Tibial artery (tissue), 4 donors: ENCODE data around the gene PRRG4.

Experiments
- DNase-seq, 2 donors: peaks; one replicate each; pipeline ENCODE4 v3.0.0-alpha.2; 2019
- H3K27ac ChIP-seq, 2 donors: fragments of 200-600 bp; sonication (generic) in 1 of 2; 1 replicate in 1 of 2; 2 replicates in 1 of 2; pipeline ENCODE4 v1.5.1; 2018 to 2019; ENCODE audit warnings: mild to moderate bottlenecking in 1 of 2
- H3K27me3 ChIP-seq, 2 donors: fragments of 200-600 bp; sonication (generic) in 1 of 2; one replicate each; pipeline versions ENCODE4 v1.5.1 to v1.6.0; 2016 to 2019
- H3K36me3 ChIP-seq, 3 donors: fragments of 200-600 bp; sonication (generic) in 2 of 3; one replicate each; pipeline ENCODE4 v1.5.1; 2016 to 2019; ENCODE audit warnings: mild to moderate bottlenecking in 2 of 3
- H3K4me1 ChIP-seq, 4 donors: fragments of 200-600 bp; sonication (generic) in 2 of 4; 1 replicate in 3 of 4; 2 replicates in 1 of 4; pipeline ENCODE4 v1.5.1; 2016 to 2019
- H3K4me3 ChIP-seq, 2 donors: fragments of 200-600 bp; sonication (generic) in 1 of 2; 1 replicate in 1 of 2; 2 replicates in 1 of 2; pipeline ENCODE4 v1.5.1; 2018 to 2019; ENCODE audit warnings: mild to moderate bottlenecking in 2 of 2
- H3K9me3 ChIP-seq, 3 donors: fragments of 200-600 bp; sonication (generic) in 1 of 3; one replicate each; pipeline ENCODE4 v1.5.1; 2016 to 2019
- intact Hi-C: fragments of 100-400 bp; cut with DNase I; formaldehyde crosslinking; loops from one replicate; pipeline ENCODE4 v1.15.0; 2023; ENCODE audit warnings: low total_unique reads
- TF ChIP-seq, protein P1 (sequence below), 2 experiments: fragments of 200-600 bp in 1 of 2; fragments of 450-650 bp in 1 of 2; IDR thresholded peaks; one replicate each; pipeline ENCODE4 v1.5.1; 2017 to 2019; ENCODE audit warnings: antibody characterized with exemption in 2 of 2, mild to moderate bottlenecking in 1 of 2, moderate library complexity in 1 of 2

The PRRG4 gene

DNA sequence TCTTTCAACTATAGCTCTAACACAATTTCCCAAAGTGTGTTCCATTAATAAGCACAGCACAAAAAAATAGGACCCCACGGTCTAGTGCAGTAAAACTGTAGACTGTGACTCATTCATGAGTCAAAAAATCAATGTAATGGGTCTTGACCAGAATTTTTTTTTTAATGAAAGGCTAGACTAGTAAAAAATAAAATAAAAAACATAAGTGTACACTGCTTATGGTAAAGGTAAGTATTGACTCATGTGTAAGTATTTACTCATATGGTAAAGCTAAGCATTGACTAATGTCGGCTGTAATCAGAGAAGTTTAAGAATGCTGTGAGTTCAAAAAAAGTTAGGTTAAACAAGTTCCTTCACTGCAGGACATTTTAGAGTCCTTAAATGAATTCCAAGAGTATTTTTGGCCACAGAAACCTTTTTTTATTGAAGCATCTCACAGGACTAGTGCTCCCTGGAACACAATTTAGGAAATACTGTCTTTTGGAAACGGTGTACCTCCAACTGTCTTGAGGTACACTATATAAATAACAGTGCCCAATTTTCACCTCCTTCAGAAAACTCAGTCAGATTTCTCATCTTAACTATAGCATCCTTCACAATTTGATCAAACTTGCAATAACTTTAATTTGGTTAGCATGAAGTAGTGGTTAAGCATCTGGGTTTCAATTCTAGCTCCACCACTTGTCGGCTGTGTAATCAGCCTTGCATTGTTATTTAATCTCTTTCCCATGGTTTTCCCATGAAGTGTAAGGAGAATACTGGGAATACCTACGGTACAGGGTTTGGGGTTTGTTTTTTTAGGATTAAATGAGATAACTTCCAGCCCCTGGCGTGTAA is 37.4 kb upstream of the PRRG4 start:
- H3K27ac ChIP-seq: no peak overlapping the region
- H3K4me1 ChIP-seq: no peaks in the 10 kb centered on the region
- no peaks in the 10 kb centered on the region for H3K9me3 ChIP-seq
- no peak for DNase-seq
- no peaks in the 10 kb centered on the region for H3K36me3 ChIP-seq
- intact Hi-C loops: no loop called here
- TF ChIP-seq, protein P1, sequence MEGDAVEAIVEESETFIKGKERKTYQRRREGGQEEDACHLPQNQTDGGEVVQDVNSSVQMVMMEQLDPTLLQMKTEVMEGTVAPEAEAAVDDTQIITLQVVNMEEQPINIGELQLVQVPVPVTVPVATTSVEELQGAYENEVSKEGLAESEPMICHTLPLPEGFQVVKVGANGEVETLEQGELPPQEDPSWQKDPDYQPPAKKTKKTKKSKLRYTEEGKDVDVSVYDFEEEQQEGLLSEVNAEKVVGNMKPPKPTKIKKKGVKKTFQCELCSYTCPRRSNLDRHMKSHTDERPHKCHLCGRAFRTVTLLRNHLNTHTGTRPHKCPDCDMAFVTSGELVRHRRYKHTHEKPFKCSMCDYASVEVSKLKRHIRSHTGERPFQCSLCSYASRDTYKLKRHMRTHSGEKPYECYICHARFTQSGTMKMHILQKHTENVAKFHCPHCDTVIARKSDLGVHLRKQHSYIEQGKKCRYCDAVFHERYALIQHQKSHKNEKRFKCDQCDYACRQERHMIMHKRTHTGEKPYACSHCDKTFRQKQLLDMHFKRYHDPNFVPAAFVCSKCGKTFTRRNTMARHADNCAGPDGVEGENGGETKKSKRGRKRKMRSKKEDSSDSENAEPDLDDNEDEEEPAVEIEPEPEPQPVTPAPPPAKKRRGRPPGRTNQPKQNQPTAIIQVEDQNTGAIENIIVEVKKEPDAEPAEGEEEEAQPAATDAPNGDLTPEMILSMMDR (IDR thresholded peaks at IDR 0.05): no peak
- H3K4me3 ChIP-seq: peak overlapping the region in 1 of 2 donors; percentile 15
- H3K27me3 ChIP-seq: no peaks in the 10 kb centered on the region

DNA sequence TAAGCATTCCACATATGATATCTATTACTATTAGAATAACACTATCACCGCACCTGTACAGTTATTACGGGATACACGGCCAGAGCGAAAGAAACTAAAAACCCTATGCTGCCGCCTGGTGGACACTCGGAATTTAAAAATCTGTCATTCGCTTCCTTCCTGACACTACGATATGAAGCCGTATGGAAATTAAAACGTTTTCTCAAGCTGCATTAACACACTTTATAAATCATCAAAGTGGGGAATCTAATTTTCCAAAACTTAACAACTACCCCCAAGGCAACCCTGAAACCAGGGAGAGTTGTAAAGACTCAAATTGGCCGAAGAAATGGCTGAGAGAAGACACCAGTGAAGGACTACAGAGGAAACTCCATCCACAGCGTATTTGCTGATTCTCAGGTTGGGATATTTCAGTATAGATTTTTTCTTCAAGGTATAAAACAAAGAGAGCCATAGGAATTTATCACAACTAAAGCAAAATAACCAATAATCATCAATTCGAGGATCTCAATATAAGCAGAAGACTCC is 36.7 kb upstream of the PRRG4 start:
- Histone ChIP-seq H3K36me3 (no peaks in the 10 kb centered on the region), H3K27me3 (no peaks in the 10 kb centered on the region), H3K4me1 (no peaks in the 10 kb centered on the region), H3K27ac (no peak overlapping the region), H3K4me3 (peak overlapping the region in 1 of 2 donors; percentile 15), H3K9me3 (no peaks in the 10 kb centered on the region)
- TF ChIP-seq, protein P1 (IDR thresholded peaks at IDR 0.05): peak; percentile 55 to 57
- peak in 1 of 2 donors; percentile 31 for DNase-seq
- intact Hi-C loops: no loop called here

DNA sequence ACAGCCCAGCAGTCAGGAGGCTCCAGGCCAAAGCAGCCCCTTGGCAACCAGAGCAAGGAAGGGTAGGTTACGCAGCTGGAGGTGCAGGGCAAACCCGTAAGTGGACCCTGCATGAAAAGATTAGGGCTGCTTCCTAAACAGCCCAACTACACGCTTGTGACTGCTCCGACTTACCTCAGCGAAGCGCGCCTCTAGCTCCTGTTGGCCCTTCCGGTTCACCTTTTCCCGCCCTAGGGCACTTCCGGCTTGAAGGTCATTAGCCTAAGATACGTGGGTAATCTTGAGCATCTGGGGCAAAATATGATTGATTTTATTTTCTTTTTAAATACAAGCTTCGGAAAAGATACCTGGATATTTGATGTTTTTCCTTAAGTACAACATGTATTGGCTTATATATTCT is 35.3 kb upstream of the PRRG4 start, which contains the start of gene CCDC73:
CCDC73 (minus strand) TSS at position 224 of the 400 bp plus-strand sequence. CDS start 34,419 bp downstream, outside the sequence.
- no peaks in the 10 kb centered on the region for H3K4me1 ChIP-seq
- no peaks in the 10 kb centered on the region for H3K36me3 ChIP-seq
- H3K9me3 ChIP-seq: no peaks in the 10 kb centered on the region
- H3K27ac ChIP-seq: no peak within 1 kb of the TSS
- no peaks in the 10 kb centered on the region for H3K27me3 ChIP-seq
- TF ChIP-seq, protein P1 (IDR thresholded peaks at IDR 0.05): no peak
- intact Hi-C loops: no loop called here
- no peak for DNase-seq
- no peak within 1 kb of the TSS for H3K4me3 ChIP-seq

DNA sequence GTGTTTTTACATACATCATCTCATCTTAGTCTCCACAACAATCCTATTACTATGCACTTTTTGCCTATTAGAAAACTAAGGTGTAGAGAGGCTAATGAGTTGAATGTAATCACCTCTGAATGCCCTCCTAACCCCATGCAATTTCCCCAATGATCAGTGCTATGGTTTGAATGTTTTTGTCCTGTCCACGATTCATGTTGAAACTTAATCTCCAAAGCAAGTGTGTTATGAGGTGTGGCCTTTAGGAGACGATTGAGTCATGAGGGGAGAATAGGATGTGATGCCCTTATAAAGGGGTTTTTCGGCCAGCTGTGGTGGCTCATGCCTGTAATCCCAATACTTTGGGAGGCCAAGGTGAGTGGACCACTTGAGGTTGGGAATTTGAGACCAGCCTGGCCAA is 33.3 kb upstream of the PRRG4 start:
- no peaks in the 10 kb centered on the region for H3K4me1 ChIP-seq
- no peak for DNase-seq
- intact Hi-C loops: no loop called here
- H3K9me3 ChIP-seq: no peaks in the 10 kb centered on the region
- no peak overlapping the region for H3K27ac ChIP-seq
- H3K27me3 ChIP-seq: no peaks in the 10 kb centered on the region
- TF ChIP-seq, protein P1 (IDR thresholded peaks at IDR 0.05): no peak
- H3K36me3 ChIP-seq: no peaks in the 10 kb centered on the region
- no peak overlapping the region for H3K4me3 ChIP-seq

DNA sequence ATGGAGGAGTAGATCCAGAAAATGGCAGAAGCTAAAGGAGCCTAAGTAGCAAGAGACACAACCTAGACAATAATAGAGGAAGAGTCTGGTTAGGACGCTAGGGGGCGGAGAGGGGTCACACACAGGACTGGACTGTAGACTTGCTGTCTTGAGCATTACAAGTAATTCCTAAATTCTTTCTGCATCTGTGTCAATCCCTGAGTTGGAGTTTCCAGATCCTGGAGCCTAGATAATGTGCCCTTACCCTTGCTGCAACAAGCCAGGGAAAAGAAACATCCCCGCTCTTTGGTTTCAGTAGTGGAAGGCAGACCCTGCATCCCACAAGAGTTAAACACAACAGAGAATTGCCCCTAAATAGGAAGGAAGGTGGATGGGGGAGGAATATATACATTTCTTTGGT is 20.4 kb upstream of the PRRG4 start:
- no peaks in the 10 kb centered on the region for H3K27me3 ChIP-seq
- no peak overlapping the region for H3K4me3 ChIP-seq
- H3K36me3 ChIP-seq: no peaks in the 10 kb centered on the region
- H3K9me3 ChIP-seq: no peaks in the 10 kb centered on the region
- TF ChIP-seq, protein P1 (IDR thresholded peaks at IDR 0.05): peak; percentile 37 to 50
- intact Hi-C loops: no loop called here
- H3K4me1 ChIP-seq: no peaks in the 10 kb centered on the region
- DNase-seq: peak in 1 of 2 donors; percentile 65
- no peak overlapping the region for H3K27ac ChIP-seq
